CD4-positive, alpha-beta memory T cell (primary cell): ENCODE results near the gene KCNA10. TPM values are rescaled to one million over a fixed set of nuclear protein-coding genes. Genes with fewer than 3 reads are reported as not detected.
A peak's percentile ranks its signal among the peaks of the same experiment; 100 is the strongest.

Experiments used
- CTCF ChIA-PET: fragments of 350-600 bp; sonication (Branson Sonifier 250); formaldehyde crosslinking; loops from one replicate; lab custom pipeline; 2021; ENCODE audit warnings: inconsistent platforms; ENCODE audit not compliant: partially characterized antibody; lab: Charles Lee
- POLR2A ChIA-PET: fragments of 350-600 bp; sonication (Branson Sonifier 250); formaldehyde crosslinking; loops from one replicate; lab custom pipeline; 2021; ENCODE audit not compliant: partially characterized antibody; lab: Charles Lee
- DNase-seq, 5 donors: peaks; one replicate each; pipeline versions ENCODE4 v3.0.0 to v3.0.0-alpha.2; 2020 to 2022; ENCODE audit warnings: mixed read lengths in 1 of 5
- H3K27ac ChIP-seq: one replicate; pipeline ENCODE4 v1.7.0; 2013; ENCODE audit warnings: low read depth, low read length
- H3K27me3 ChIP-seq: 2 replicates; pipeline ENCODE4 v1.7.0; 2013; ENCODE audit warnings: mild to moderate bottlenecking, low read length, moderate library complexity; ENCODE audit not compliant: insufficient read depth
- H3K36me3 ChIP-seq: 2 replicates; pipeline ENCODE4 v1.7.0; 2013; ENCODE audit warnings: mild to moderate bottlenecking, low read length, moderate library complexity; ENCODE audit not compliant: insufficient read depth
- H3K4me1 ChIP-seq: 2 replicates; pipeline ENCODE4 v1.7.0; 2013; ENCODE audit warnings: mild to moderate bottlenecking, low read length, moderate library complexity; ENCODE audit not compliant: insufficient read depth
- H3K4me3 ChIP-seq, 2 donors: one replicate each; pipeline ENCODE4 v1.7.0; 2013; ENCODE audit warnings: low read length in 2 of 2, mild to moderate bottlenecking in 1 of 2
- H3K9me3 ChIP-seq, 2 donors: one replicate each; pipeline ENCODE4 v1.7.0; 2013; ENCODE audit warnings: low read length in 2 of 2, control low read depth in 1 of 2; ENCODE audit not compliant: control insufficient read depth in 1 of 2
- H3K27ac Mint-ChIP-seq, 7 donors: one replicate each; pipeline ENCODE4 v1.8.0; 2020 to 2021; ENCODE audit warnings: mixed read lengths in 7 of 7, mild to moderate bottlenecking in 6 of 7, inconsistent platforms in 3 of 7, moderate library complexity in 3 of 7
- H3K27me3 Mint-ChIP-seq, 2 donors: one replicate each; pipeline ENCODE4 v1.8.0; 2020 to 2021; ENCODE audit warnings: mixed read lengths in 2 of 2
- H3K36me3 Mint-ChIP-seq, 2 donors: one replicate each; pipeline ENCODE4 v1.8.0; 2020 to 2021; ENCODE audit warnings: mixed read lengths in 2 of 2, inconsistent platforms in 1 of 2, mild to moderate bottlenecking in 1 of 2
- H3K4me1 Mint-ChIP-seq, 4 donors: one replicate each; pipeline ENCODE4 v1.8.0; 2020 to 2021; ENCODE audit warnings: mixed read lengths in 4 of 4, mild to moderate bottlenecking in 1 of 4
- H3K4me3 Mint-ChIP-seq, 8 donors: one replicate each; pipeline ENCODE4 v1.8.0; 2020 to 2021; ENCODE audit warnings: mixed read lengths in 8 of 8, mild to moderate bottlenecking in 7 of 8, moderate library complexity in 6 of 8, inconsistent platforms in 3 of 8
- H3K9me3 Mint-ChIP-seq, 8 donors: one replicate each; pipeline ENCODE4 v1.8.0; 2020 to 2021; ENCODE audit warnings: mixed read lengths in 8 of 8, mild to moderate bottlenecking in 5 of 8, inconsistent platforms in 3 of 8, moderate library complexity in 1 of 8
- intact Hi-C: fragments of 100-400 bp; cut with micrococcal nuclease; formaldehyde crosslinking; loops from one replicate; pipeline ENCODE4 v1.15.1; 2023
- polyA plus RNA-seq, 2 donors: library from polyadenylated mRNA; unstranded; fragments of 300-500 nt; fragmentation: Illumina TruSeq; gene quantifications; one replicate each; pipeline ENCODE4 v1.2.3, GENCODE V29; 2021
- total RNA-seq, 2 experiments: library from RNA; stranded (reverse); gene quantifications; one replicate each; pipeline ENCODE4 v1.2.3, GENCODE V29; 2021

KCNA10 gene
- total and polyA plus RNA-seq, 4 experiments from 2014 or later = not detected

DNA sequence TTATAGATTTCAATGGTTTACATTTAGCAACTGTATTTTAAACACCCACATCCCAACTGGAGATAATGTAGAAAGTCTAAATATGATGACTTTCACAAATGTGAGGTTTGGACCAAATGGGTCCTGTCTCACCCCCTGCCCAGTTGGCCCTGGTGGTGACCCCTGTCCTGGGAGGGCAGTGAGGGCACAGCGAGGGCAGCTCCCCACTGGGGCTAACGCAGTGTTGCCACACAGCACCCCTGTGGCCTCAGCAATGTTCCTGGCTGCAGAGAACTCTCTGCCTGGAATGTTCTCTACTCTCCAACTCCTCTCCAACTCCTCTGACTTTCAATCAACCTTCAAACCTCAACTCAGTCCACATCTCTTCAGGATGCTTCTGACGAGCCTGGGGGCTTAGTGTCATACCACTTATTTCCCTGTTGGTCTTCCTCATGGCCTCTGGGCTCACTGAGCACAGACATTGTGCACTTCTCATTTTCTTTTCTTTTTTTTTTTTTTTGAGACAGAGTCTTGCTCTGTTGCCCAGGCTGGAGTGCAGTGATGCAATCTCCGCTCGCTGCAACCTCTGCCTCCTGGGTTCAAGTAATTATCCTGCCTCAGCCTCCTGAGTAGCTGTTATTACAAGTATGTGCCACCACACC is 25.8 kb downstream of the KCNA10 start:
- Mint-ChIP-seq H3K27me3 (no peaks in the 10 kb centered on the region), H3K27ac (peak overlapping the region in 1 of 7 donors; percentile 6), H3K4me3 (no peak overlapping the region), H3K4me1 (no peaks in the 10 kb centered on the region), H3K9me3 (no peaks in the 10 kb centered on the region), H3K36me3 (no peaks in the 10 kb centered on the region)
- no peak overlapping the region for H3K27ac ChIP-seq
- CTCF ChIA-PET = no interaction called here
- intact Hi-C loops = no loop called here
- H3K27me3 ChIP-seq = no peaks in the 10 kb centered on the region
- no peak for DNase-seq
- POLR2A ChIA-PET = no interaction called here
- H3K36me3 ChIP-seq = no peaks in the 10 kb centered on the region
- no peaks in the 10 kb centered on the region for H3K4me1 ChIP-seq
- H3K4me3 ChIP-seq = no peak overlapping the region
- H3K9me3 ChIP-seq = no peaks in the 10 kb centered on the region

- CTCF ChIA-PET = interaction anchor here (0.9 kb wide), 1 partner anchor 49 kb away, joined by 3 read pairs; no protein-coding TSS in a partner anchor
- no peaks in the 10 kb centered on the region for H3K9me3 ChIP-seq
Measured at GRCh38 chr1:110492573-110492972, 26.4 kb downstream of the KCNA10 start.

GRCh38 chr1:110490791-110491451 is 28.1 kb downstream of the KCNA10 start:
- no peaks in the 10 kb centered on the region for H3K36me3 Mint-ChIP-seq
- no peaks in the 10 kb centered on the region for H3K4me1 ChIP-seq
- no peak overlapping the region for H3K4me3 ChIP-seq
- ChIA-PET CTCF (interaction anchor here (2.6 kb wide), 1 partner anchor 283 kb away, joined by 6 read pairs; no protein-coding TSS in a partner anchor), POLR2A (no interaction called here)
- no peak overlapping the region for H3K27ac ChIP-seq
- H3K4me1 Mint-ChIP-seq = no peaks in the 10 kb centered on the region
- H3K27me3 ChIP-seq = no peaks in the 10 kb centered on the region
- H3K27me3 Mint-ChIP-seq = peaks cover 2 to 8% of the 10 kb centered on the region in 2 donors
- H3K9me3 ChIP-seq = no peaks in the 10 kb centered on the region
- H3K36me3 ChIP-seq = no peaks in the 10 kb centered on the region
- peak overlapping the region in 1 of 7 donors; percentile 3 for H3K27ac Mint-ChIP-seq
- no peak overlapping the region for H3K4me3 Mint-ChIP-seq
- DNase-seq = no peak
- intact Hi-C loops = no loop called here
- H3K9me3 Mint-ChIP-seq = no peaks in the 10 kb centered on the region

More at GRCh38 chr1:110492573-110492972, 26.4 kb downstream of the KCNA10 start:
- Mint-ChIP-seq H3K4me3 (no peak overlapping the region), H3K27ac (no peak overlapping the region), H3K36me3 (no peaks in the 10 kb centered on the region), H3K9me3 (no peaks in the 10 kb centered on the region), H3K4me1 (no peaks in the 10 kb centered on the region), H3K27me3 (peaks cover 2 to 4% of the 10 kb centered on the region in 2 donors)
- Histone ChIP-seq H3K36me3 (no peaks in the 10 kb centered on the region), H3K27me3 (no peaks in the 10 kb centered on the region), H3K27ac (no peak overlapping the region), H3K4me1 (no peaks in the 10 kb centered on the region), H3K4me3 (no peak overlapping the region)
- no peak for DNase-seq
- intact Hi-C loops = no loop called here
- POLR2A ChIA-PET = no interaction called here

DNA sequence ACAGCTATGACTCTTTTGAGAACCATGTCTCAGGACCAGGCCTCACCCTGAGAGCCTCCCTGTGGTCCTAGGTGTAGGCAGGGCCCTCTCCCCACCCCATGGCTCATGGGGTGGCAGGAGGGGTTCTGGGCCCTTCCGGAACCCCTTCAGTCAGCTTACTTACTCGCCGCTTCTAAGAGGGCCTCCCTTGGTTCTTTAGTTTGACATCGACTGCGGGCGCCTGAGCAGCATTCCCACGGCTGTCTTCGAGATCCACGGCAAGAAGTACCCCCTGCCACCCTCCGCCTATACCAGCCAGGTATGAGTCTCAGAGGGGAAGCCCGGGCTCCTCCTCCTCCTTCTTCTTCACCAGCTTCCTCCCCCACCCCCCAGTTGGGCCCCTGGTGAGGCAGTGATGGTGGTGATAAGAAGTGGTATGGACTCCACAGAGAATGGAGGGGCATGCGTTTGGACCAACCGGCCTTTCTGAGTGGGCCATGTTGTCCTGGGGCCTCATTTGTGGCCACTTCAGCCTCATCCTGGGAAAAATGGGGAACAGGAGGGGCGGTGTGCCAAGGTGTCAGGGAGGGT is 28.9 kb downstream of the KCNA10 start:
- ChIA-PET CTCF (interaction anchor here (1.0 to 2.6 kb wide), 2 partner anchors 10 to 282 kb away, joined by 3 to 6 read pairs; no protein-coding TSS in a partner anchor), POLR2A (no interaction called here)
- no peaks in the 10 kb centered on the region for H3K27me3 ChIP-seq
- H3K4me3 Mint-ChIP-seq = no peak overlapping the region
- DNase-seq = no peak
- no peaks in the 10 kb centered on the region for H3K36me3 ChIP-seq
- peaks cover 7 to 12% of the 10 kb centered on the region in 2 donors for H3K27me3 Mint-ChIP-seq
- no peaks in the 10 kb centered on the region for H3K9me3 Mint-ChIP-seq
- no peaks in the 10 kb centered on the region for H3K36me3 Mint-ChIP-seq
- H3K27ac ChIP-seq = no peak overlapping the region
- H3K4me3 ChIP-seq = no peak overlapping the region
- no peaks in the 10 kb centered on the region for H3K4me1 Mint-ChIP-seq
- no peak overlapping the region for H3K27ac Mint-ChIP-seq
- no peaks in the 10 kb centered on the region for H3K4me1 ChIP-seq
- H3K9me3 ChIP-seq = no peaks in the 10 kb centered on the region
- intact Hi-C loops = no loop called here

GRCh38 chr1:110489406-110489805 is 29.6 kb downstream of the KCNA10 start:
- Histone ChIP-seq H3K27me3 (no peaks in the 10 kb centered on the region), H3K36me3 (no peaks in the 10 kb centered on the region), H3K4me3 (no peak overlapping the region), H3K27ac (no peak overlapping the region), H3K9me3 (no peaks in the 10 kb centered on the region), H3K4me1 (no peaks in the 10 kb centered on the region)
- no peaks in the 10 kb centered on the region for H3K36me3 Mint-ChIP-seq
- H3K4me3 Mint-ChIP-seq = no peak overlapping the region
- H3K9me3 Mint-ChIP-seq = no peaks in the 10 kb centered on the region
- peaks cover 9 to 16% of the 10 kb centered on the region in 2 donors for H3K27me3 Mint-ChIP-seq
- ChIA-PET POLR2A (no interaction called here), CTCF (interaction anchor here (1.0 to 2.6 kb wide), 2 partner anchors 9 to 282 kb away, joined by 3 to 6 read pairs; no protein-coding TSS in a partner anchor)
- DNase-seq = no peak
- intact Hi-C loops = no loop called here
- H3K4me1 Mint-ChIP-seq = no peaks in the 10 kb centered on the region
- no peak overlapping the region for H3K27ac Mint-ChIP-seq

GRCh38 chr1:110488867-110489266 is 30.1 kb downstream of the KCNA10 start:
- intact Hi-C loops = no loop called here
- Mint-ChIP-seq H3K4me1 (no peaks in the 10 kb centered on the region), H3K36me3 (no peaks in the 10 kb centered on the region), H3K27me3 (peaks cover 10 to 16% of the 10 kb centered on the region in 2 donors), H3K9me3 (no peaks in the 10 kb centered on the region), H3K4me3 (no peak overlapping the region), H3K27ac (no peak overlapping the region)
- H3K9me3 ChIP-seq = no peaks in the 10 kb centered on the region
- DNase-seq = no peak
- no peaks in the 10 kb centered on the region for H3K36me3 ChIP-seq
- CTCF ChIA-PET = no interaction called here
- H3K4me3 ChIP-seq = no peak overlapping the region
- no peaks in the 10 kb centered on the region for H3K4me1 ChIP-seq
- POLR2A ChIA-PET = no interaction called here
- H3K27me3 ChIP-seq = no peaks in the 10 kb centered on the region
- no peak overlapping the region for H3K27ac ChIP-seq

DNA sequence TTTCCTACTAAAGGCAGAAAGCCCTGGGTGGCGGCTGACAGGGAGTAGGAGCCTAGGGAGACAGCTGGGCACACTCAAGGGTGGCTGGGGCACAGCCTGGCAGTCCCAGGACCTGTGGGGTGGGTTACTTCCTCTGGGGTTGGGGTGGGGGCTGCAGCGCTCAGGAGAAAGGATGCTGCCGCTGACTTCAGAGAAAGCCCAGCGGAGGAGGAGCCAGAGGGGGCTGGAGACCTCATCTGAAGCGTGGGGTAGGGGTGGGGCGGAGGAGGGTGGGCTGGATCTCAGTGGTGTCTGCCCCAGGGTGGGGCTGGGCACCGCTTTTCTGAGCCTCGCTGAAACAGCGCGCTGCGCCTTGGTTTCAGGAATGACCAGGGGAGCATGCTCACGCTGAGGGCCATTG is 30.8 kb downstream of the KCNA10 start:
- Histone ChIP-seq H3K9me3 (no peaks in the 10 kb centered on the region), H3K36me3 (no peaks in the 10 kb centered on the region), H3K4me1 (no peaks in the 10 kb centered on the region), H3K27me3 (no peaks in the 10 kb centered on the region), H3K27ac (no peak overlapping the region), H3K4me3 (no peak overlapping the region)
- no peaks in the 10 kb centered on the region for H3K36me3 Mint-ChIP-seq
- H3K4me3 Mint-ChIP-seq = no peak overlapping the region
- peaks cover 15 to 18% of the 10 kb centered on the region in 2 donors for H3K27me3 Mint-ChIP-seq
- H3K9me3 Mint-ChIP-seq = no peaks in the 10 kb centered on the region
- H3K4me1 Mint-ChIP-seq = peaks cover 0 to 3% (median 2%) of the 10 kb centered on the region in 4 donors
- intact Hi-C loops = no loop called here
- H3K27ac Mint-ChIP-seq = no peak overlapping the region
- ChIA-PET POLR2A (no interaction called here), CTCF (interaction anchor here (3.7 kb wide), 1 partner anchor 8 kb away, joined by 17 read pairs; no protein-coding TSS in a partner anchor)
- no peak for DNase-seq
